Adrenal gland (tissue), 5 donors: ENCODE measurements around the gene ACR.

Experiments
- POLR2A ChIP-seq, 2 donors: fragments of 450-650 bp; IDR thresholded peaks; one replicate each; pipeline ENCODE4 v1.6.1; 2017; ENCODE audit warnings: antibody characterized with exemption in 2 of 2, mild to moderate bottlenecking in 2 of 2, moderate library complexity in 1 of 2
- TF ChIP-seq, protein P1 (sequence below), 6 experiments: fragments of 450-650 bp in 4 of 6; fragments of 200-600 bp in 2 of 6; sonication (generic) in 1 of 6; IDR thresholded peaks; 1 replicate in 5 of 6; 2 replicates in 1 of 6; pipeline versions ENCODE4 v1.5.1 to v1.8.0; 2016 to 2021; ENCODE audit warnings: antibody characterized with exemption in 6 of 6, mild to moderate bottlenecking in 2 of 6, moderate library complexity in 1 of 6
- donor health status: DM: no; HTN: no; CAD: no.

DNA sequence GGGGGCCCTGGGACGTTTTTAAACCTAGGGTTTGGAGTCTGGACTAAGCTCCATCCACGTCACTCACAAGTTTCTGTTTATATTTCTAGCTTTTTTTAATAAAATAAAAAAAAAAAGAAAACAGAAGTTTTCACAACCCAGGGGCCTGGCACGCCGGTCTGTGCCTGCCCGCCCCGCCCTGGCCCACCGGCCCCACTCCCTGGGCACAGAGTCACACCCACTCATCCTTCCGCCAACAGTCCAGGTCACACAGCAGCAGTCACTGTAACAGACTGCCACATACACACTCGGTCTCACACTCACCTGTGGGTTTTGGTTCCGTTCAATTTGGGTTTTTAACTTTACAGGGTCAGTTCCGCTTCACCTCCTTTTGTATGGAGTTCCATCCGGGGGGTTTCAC, 5.3 kb upstream of the ACR start:
- TF ChIP-seq, protein P1, sequence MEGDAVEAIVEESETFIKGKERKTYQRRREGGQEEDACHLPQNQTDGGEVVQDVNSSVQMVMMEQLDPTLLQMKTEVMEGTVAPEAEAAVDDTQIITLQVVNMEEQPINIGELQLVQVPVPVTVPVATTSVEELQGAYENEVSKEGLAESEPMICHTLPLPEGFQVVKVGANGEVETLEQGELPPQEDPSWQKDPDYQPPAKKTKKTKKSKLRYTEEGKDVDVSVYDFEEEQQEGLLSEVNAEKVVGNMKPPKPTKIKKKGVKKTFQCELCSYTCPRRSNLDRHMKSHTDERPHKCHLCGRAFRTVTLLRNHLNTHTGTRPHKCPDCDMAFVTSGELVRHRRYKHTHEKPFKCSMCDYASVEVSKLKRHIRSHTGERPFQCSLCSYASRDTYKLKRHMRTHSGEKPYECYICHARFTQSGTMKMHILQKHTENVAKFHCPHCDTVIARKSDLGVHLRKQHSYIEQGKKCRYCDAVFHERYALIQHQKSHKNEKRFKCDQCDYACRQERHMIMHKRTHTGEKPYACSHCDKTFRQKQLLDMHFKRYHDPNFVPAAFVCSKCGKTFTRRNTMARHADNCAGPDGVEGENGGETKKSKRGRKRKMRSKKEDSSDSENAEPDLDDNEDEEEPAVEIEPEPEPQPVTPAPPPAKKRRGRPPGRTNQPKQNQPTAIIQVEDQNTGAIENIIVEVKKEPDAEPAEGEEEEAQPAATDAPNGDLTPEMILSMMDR (IDR thresholded peaks at IDR 0.05), result no peak
- TF ChIP-seq POLR2A (IDR thresholded peaks at IDR 0.05), result no peak
